Stimulated activated CD8-positive, alpha-beta memory T cell treated with anti-CD3 and anti-CD28 coated beads, Interleukin-15, amount 100 ng/mL, for 48 hours (primary cell): ENCODE measurements around the gene PACRGL.
"Not testable (repeated sequence)": the region's sequence is repeated elsewhere in the genome, so short reads cannot be mapped to it uniquely, and the experiment has no call there.

Source experiments
- DNase-seq, 2 donors: peaks; one replicate each; pipeline ENCODE4 v3.0.0-alpha.2; 2020; ENCODE audit warnings: low read depth in 2 of 2

PACRGL gene

DNA sequence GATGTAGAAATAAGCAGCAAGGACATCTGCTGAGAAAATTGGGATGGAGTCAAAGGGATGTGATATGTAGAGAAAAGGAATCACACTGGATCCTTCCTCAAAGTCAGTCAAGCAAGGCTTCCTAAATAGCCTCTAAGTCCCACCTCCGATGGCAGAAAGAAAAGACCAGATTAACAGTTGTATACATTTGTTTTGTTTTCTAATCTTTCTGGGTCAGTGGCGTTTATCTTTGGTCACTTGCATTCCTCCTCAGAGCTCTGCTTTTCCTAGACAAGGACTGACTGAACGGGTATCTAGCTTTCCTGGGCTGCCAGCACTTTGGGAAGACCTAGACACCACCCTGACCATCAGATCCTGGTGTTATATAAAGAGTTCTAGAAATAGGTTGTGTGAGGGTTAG, 23.2 kb downstream of the PACRGL start:
- no peak for DNase-seq

DNA sequence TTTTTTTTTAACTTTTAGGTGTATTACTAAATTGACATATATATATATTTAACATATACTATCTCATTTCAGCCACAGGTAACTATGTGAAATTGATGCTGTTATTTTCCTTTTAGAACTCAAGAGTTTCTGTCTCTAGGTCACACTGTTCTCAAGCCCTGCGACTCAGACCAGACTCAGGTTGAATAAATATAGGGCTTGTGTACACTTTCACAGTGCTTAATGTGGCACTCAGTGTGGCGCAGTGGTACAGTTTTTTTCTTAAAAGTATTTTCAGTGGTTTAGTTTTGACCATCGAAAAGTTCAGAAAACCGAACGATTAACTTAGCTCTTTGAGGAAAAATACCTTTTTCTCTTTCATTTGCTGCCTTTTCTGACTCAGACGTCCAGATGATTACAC, 24.7 kb downstream of the PACRGL start:
- DNase-seq, result no peak

DNA sequence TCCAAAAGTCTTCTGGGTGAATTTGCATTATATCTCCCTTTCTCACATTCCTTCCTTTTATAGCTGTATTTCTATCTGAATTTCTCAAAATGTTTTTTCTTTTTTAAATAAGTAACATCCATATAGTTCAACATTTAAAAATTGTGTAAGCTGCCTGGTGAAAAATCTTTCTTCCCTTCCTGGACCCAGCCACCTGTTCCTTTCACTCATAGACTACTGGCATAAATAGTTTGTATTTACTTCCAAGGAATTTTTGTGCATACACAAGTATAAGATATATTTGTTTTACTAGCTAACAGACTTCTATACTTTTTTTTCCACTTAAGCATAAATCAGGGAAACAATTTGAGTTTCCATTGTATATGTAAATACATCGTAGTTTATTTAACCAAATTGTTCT, 35.7 kb downstream of the PACRGL start:
- DNase-seq, result no peak

DNA sequence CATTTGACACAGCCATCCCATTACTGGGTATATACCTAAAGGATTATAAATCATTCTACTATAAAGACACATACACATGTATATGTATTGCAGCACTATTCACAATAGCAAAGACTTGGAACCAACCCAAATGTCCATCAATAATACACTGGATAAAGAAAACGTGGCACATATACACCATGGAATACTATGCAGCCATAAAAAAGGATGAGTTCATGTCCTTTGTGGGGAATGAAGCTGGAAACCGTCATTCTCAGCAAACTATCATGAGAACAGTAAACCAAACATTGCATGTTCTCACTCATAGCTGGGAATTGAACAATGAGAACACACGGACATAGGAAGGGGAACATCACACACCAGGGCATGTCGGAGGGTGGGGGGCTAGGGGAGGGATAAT, 45.7 kb downstream of the PACRGL start:
- not testable (repeated sequence) for DNase-seq

DNA sequence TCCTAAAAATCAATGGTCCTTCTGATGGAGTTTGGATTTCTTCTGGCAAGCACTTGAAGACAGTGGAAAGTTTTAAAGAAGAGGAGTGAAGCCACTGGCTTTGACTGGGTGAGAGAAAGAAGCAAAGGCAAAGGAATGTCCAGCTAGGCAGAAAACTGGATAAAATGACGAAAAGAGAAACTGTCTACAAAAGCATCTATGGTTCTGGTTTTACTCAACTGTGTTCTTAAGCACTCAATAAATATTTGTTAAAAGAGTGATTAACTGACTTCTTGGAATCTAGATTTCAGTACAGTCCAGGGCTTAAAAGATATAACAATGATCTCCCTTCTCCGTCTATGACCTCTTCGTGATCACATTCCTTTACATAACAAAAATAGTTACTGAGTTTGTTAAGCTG, 52.4 kb downstream of the PACRGL start:
- no peak for DNase-seq

DNA sequence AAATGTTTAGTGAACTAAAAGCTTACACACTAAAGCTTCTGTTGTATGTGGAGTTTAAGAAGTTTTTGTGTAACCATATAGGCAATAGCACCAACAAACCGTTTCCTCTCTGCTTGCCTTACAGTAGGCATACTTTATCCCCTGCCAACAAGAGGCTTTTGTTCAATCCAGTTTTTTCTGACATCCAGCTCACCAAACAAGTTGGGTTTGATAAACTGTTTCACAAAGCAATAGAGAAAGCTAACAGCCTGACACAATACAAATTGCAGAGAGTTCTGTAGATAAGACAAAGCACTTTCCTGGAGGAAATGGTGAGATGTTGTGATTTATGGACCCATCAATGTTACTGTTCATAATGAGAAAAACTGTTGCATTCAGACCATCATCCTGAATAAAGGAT, 53.8 kb downstream of the PACRGL start:
- DNase-seq, result no peak

DNA sequence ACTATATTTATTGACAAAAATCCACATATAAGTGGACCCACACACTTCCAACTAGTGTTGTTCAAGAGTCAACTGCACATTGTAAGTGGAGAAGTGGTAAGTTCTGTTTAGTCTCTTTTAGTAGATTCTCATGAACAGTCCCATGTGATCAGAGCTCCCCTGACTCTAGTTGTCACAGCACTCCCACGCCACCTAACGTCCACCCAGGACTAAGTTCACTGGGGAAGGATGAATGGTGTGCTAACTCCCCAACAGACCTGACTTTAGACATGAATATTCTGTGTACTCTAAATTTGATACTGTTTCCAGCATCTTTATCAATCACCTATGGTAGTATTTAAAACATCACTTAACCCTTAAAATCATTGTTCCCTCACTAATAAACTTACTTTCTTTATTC, 59.8 kb downstream of the PACRGL start:
- no peak for DNase-seq

DNA sequence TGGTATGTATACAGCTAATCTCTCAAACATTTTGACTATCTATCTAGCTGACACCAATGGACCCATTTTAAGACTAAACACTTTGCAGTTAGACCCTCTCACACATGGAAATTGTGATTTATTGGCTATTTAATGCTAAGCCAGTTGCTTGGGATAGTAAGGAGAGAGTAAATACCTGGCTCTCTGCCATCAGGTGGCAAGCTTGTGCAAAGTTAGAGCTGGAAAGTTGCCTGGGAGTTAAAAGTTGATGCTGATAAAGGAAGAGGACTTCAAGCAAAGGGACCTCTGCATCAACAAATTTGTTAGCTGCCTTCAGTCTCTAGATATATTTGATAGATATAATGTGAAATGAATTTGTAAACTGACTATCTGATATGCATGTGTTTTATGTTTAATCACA, 61.1 kb downstream of the PACRGL start:
- no peak for DNase-seq

DNA sequence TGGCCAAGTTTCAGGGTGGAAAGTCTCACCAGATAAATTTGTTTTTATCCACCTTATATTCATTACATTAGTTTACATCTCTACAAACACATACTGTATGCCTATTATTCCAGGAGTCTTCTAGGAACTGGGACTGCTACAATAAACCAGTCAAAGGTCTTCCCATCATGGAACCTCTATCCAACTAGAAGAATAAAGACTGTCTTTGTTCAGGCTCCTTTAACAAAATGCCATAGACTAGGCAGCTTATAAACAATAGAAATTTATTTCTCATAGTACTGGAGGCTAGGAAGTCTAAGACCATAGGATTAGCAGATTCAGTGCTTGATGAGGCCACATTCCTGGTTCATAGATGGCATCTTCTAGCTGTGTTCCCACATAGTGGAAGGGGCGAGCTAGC, 61.6 kb downstream of the PACRGL start:
- no peak for DNase-seq

DNA sequence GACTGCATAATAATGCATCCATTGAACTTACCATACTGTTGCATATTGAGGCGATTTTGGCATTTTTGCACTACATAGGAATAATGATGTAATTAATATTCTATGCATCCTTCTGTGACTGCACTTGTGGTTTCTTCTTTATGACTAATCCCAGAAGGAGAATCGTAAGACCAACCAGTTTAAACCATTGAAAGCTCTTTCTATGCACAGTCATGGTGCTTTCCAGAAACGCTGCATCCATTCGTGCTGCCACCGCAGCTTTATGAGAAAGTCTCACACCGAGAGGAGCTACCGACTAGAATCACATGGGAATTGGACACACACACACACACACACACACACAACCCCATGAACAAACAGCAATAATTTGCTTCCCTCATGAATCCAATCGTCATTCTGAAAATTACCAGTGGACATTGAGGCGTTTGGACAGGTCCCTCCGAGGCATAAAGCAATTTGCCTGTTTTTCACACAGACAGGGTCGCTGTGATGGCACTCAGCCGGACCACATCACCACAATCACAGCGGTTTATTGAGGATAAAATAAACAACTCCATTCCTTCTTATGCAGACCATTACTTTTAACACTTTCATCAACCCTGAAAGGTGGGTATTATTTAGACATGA, 64.2 kb downstream of the PACRGL start:
- DNase-seq, result no peak

DNA sequence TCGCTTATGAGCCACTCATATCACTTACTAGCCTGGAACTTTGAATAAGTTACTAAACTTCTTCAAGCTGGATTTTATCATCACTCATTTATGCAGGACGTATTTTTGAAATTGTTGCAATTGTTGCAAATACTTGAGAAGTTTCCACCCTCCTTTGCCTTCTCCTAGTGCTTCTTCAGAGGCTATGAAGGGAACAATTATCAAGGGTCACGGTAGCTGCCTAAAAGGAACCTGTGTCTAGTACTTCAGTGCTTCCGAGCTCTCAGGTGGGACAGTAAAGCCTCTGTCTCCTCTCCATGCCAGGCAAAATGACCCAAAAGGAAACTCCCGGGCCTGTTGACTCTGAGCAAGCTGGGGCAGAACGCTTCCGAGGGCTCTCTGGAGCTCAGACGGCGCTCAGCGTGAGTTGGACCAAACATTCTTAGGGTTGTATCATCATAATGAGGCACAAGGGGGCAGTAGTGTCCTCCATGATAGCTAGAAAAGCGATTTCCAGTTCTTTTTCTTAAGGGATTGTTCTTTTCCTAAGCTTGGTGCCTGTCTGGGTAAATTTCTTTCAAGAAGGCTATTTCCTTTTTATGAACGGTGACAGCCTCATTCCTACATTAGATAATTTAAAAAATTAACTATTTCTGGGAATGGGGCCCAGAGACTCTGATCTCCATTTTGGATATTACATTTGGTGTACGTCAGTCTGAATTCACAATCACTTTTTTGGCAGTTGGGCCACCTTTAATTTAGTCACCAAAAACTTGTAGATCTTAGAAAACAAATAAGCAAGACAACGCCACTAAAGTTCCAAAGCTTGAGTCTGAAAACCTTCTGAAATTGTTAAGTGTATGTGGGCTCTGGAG, 73.1 kb downstream of the PACRGL start:
- DNase-seq, result no peak

DNA sequence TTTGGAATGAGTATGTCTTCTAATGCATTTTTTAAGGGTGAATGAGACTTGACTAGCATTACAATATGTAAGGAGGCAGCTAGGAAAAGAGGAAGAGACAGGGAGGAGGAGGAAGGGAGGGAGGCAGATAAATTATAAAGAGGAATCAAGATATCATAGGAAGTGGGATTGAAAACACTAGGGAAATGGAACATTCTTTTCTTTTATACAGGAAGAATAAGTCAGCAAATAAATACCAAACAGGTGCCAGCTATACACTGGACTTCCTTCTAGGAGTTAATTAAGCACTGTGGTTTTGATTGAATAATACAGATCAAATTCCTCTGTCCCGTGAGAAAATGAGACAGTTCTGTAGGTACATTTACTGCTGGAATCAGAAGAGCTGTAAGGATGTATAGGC, 78.6 kb downstream of the PACRGL start:
- DNase-seq, result no peak

DNA sequence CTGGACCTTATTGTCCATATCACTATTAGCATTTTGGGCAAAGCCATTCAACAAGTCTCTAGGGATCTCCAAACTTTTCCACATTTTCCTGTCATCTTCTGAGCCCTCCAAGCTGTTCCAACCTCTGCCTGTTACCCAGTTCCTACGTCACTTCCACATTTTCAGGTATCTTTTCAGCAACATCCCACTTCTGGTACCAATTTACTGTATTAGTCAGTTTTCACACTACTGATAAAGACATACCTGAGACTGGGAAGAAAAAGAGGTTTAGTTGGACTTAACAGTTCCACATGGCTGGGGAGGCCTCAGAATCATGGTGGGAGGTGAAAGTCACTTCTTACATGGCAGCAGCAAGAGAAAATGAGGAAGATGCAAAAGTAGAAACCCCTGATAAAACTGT, 82.9 kb downstream of the PACRGL start:
- not testable (repeated sequence) for DNase-seq

DNA sequence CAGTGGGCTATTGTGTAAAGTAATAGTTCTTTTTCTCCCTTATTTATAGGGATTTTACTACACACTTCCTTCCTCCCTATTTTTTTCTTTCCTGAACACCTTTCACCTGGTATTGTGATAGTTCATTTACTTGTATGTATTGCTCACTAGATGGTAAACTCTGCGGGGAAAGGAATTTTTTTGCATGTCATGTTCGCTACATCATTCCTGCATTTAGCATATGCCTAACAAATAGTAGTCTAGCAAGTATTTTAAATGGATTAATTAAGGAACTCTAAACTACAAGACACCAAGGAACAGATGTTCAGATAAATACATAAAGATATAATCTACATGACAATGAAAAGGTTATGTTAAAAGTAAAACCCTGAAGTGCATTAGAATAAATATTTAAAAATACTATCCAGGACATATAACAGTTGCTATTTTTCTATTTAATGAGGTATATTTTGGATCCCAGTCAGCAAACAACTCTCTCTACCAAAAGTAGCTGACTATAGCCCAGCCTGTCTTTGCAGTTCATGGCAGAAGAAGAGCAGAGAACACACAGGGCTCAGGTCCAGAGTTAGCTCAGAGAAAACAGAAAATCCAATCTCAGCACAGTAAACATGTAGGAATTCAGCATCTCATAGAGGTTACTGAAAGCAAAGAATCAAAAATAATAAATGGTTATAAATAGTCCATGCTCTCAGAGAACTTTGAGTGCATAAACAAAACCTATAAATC, 87.8 kb downstream of the PACRGL start:
- no peak for DNase-seq
